Peyer's patch (tissue), 4 donors: Measurements from ENCODE around the gene CNPY1. TPM values are rescaled to one million over a fixed set of nuclear protein-coding genes. Genes with fewer than 3 reads are reported as not detected.

Source experiments
- DNase-seq, 3 donors: peaks; one replicate each; pipeline ENCODE4 v3.0.0-alpha.2; 2017 to 2019
- H3K27ac ChIP-seq, 4 donors: fragments of 200-600 bp; sonication (generic); one replicate each; pipeline ENCODE4 v1.5.1; 2016 to 2019
- H3K27me3 ChIP-seq, 2 donors: fragments of 200-600 bp; sonication (generic); one replicate each; pipeline ENCODE4 v1.5.1; 2019
- H3K36me3 ChIP-seq, 3 donors: fragments of 200-600 bp; sonication (generic); one replicate each; pipeline ENCODE4 v1.5.1; 2016 to 2019
- H3K4me1 ChIP-seq, 4 donors: fragments of 200-600 bp; sonication (generic); one replicate each; pipeline ENCODE4 v1.5.1; 2016 to 2019
- H3K4me3 ChIP-seq, 4 donors: fragments of 200-600 bp; sonication (generic); 1 replicate in 3 of 4; 2 replicates in 1 of 4; pipeline ENCODE4 v1.5.1; 2016 to 2019; ENCODE audit warnings: mild to moderate bottlenecking in 1 of 4
- H3K9me3 ChIP-seq, 4 donors: fragments of 200-600 bp; sonication (generic); one replicate each; pipeline ENCODE4 v1.5.1; 2016 to 2019; ENCODE audit warnings: mild to moderate bottlenecking in 1 of 4
- CTCF ChIP-seq, 6 experiments: fragments of 450-650 bp in 4 of 6; fragments of 200-600 bp in 2 of 6; sonication (generic) in 1 of 6; IDR thresholded peaks; one replicate each; pipeline ENCODE4 v1.5.1; 2017 to 2019; ENCODE audit warnings: antibody characterized with exemption in 6 of 6, mild to moderate bottlenecking in 3 of 6, moderate library complexity in 1 of 6
- POLR2A ChIP-seq, 2 donors: fragments of 450-650 bp; IDR thresholded peaks; one replicate each; pipeline ENCODE4 v1.5.1; 2017; ENCODE audit warnings: antibody characterized with exemption in 2 of 2, mild to moderate bottlenecking in 2 of 2, moderate library complexity in 2 of 2
- total RNA-seq, 4 donors: library from RNA; depleted of rRNA; stranded (reverse); fragments of >200 nt; gene quantifications; one replicate each; pipeline ENCODE4 v1.1.0, GENCODE V29; 2016

CNPY1 gene
- total RNA-seq, 4 donors from 2014 or later: 0.40 TPM; not detected in 3

- Histone ChIP-seq H3K27ac (no peak overlapping the region), H3K4me3 (no peak overlapping the region), H3K9me3 (no peaks in the 10 kb centered on the region), H3K36me3 (no peaks in the 10 kb centered on the region), H3K4me1 (no peaks in the 10 kb centered on the region), H3K27me3 (peaks cover 0 to 3% of the 10 kb centered on the region in 2 donors)
- DNase-seq: no peak
- TF ChIP-seq CTCF (IDR thresholded peaks at IDR 0.05) (no peak), POLR2A (IDR thresholded peaks at IDR 0.05) (no peak)
These were observed 49.0 kb downstream of the CNPY1 start for GRCh38 chr7:155497149-155497901.

- DNase-seq: no peak
- Histone ChIP-seq H3K27me3 (peaks cover 0 to 3% of the 10 kb centered on the region in 2 donors), H3K27ac (no peak overlapping the region), H3K4me3 (no peak overlapping the region), H3K36me3 (no peaks in the 10 kb centered on the region), H3K4me1 (no peaks in the 10 kb centered on the region), H3K9me3 (no peaks in the 10 kb centered on the region)
- TF ChIP-seq POLR2A (IDR thresholded peaks at IDR 0.05): no peak
- no peak for TF ChIP-seq CTCF (IDR thresholded peaks at IDR 0.05)
These were observed 49.9 kb downstream of the CNPY1 start for GRCh38 chr7:155496267-155497005.

- H3K4me3 ChIP-seq: no peak overlapping the region
- TF ChIP-seq CTCF (IDR thresholded peaks at IDR 0.05) (no peak), POLR2A (IDR thresholded peaks at IDR 0.05) (no peak)
- no peaks in the 10 kb centered on the region for H3K9me3 ChIP-seq
- H3K36me3 ChIP-seq: no peaks in the 10 kb centered on the region
- H3K27me3 ChIP-seq: peaks cover 0 to 3% of the 10 kb centered on the region in 2 donors
- no peak overlapping the region for H3K27ac ChIP-seq
- no peak for DNase-seq
- peaks cover 0 to 6% (median 0%) of the 10 kb centered on the region in 4 donors for H3K4me1 ChIP-seq
These were observed 50.7 kb downstream of the CNPY1 start for GRCh38 chr7:155495440-155496248.

GRCh38 chr7:155494551-155494950 is 51.8 kb downstream of the CNPY1 start:
- H3K9me3 ChIP-seq: no peaks in the 10 kb centered on the region
- no peak overlapping the region for H3K4me3 ChIP-seq
- peaks cover 0 to 12% (median 0%) of the 10 kb centered on the region in 4 donors for H3K4me1 ChIP-seq
- no peaks in the 10 kb centered on the region for H3K36me3 ChIP-seq
- TF ChIP-seq POLR2A (IDR thresholded peaks at IDR 0.05): no peak
- TF ChIP-seq CTCF (IDR thresholded peaks at IDR 0.05): no peak
- no peak for DNase-seq
- H3K27me3 ChIP-seq: peaks cover 0 to 3% of the 10 kb centered on the region in 2 donors
- H3K27ac ChIP-seq: no peak overlapping the region

GRCh38 chr7:155493744-155494538 is 52.4 kb downstream of the CNPY1 start:
- no peak for TF ChIP-seq POLR2A (IDR thresholded peaks at IDR 0.05)
- no peak for TF ChIP-seq CTCF (IDR thresholded peaks at IDR 0.05)
- H3K36me3 ChIP-seq: no peaks in the 10 kb centered on the region
- peaks cover 0 to 3% of the 10 kb centered on the region in 2 donors for H3K27me3 ChIP-seq
- H3K4me1 ChIP-seq: peaks cover 0 to 12% (median 0%) of the 10 kb centered on the region in 4 donors
- no peaks in the 10 kb centered on the region for H3K9me3 ChIP-seq
- H3K4me3 ChIP-seq: no peak overlapping the region
- DNase-seq: no peak
- no peak overlapping the region for H3K27ac ChIP-seq
